DMS79 (cell line): Measurements from ENCODE around the gene NUP133.
"Not testable (repeated sequence)": the region's sequence is repeated elsewhere in the genome, so short reads cannot be mapped to it uniquely, and the experiment has no call there.

Experiments used
- DNase-seq: peaks from one replicate; lab custom pipeline; 2025; lab: John Stamatoyannopoulos, UW

NUP133 gene

GRCh38 chr1:229508823-229509337 lies 739 bp upstream of the NUP133 start:
- no peak for DNase-seq

GRCh38 chr1:229507502-229507901 lies 639 bp downstream of the NUP133 start:
- DNase-seq, result no peak

- no peak for DNase-seq
Measured at GRCh38 chr1:229506633-229507032, 1.5 kb downstream of the NUP133 start.

- DNase-seq, result no peak
Measured at GRCh38 chr1:229495782-229496181, 12.4 kb downstream of the NUP133 start.

- DNase-seq, result no peak
Measured at GRCh38 chr1:229487181-229487580, 21.0 kb downstream of the NUP133 start.

- DNase-seq, result no peak
Measured at GRCh38 chr1:229485318-229485717, 22.8 kb downstream of the NUP133 start.

GRCh38 chr1:229482511-229482910 lies 25.6 kb downstream of the NUP133 start:
- DNase-seq, result no peak

GRCh38 chr1:229480495-229480894 lies 27.6 kb downstream of the NUP133 start:
- no peak for DNase-seq

GRCh38 chr1:229479660-229480399 lies 28.3 kb downstream of the NUP133 start:
- DNase-seq, result no peak

GRCh38 chr1:229478852-229479251 lies 29.3 kb downstream of the NUP133 start:
- DNase-seq, result no peak

- not testable (repeated sequence) for DNase-seq
Measured at GRCh38 chr1:229475859-229476258, 32.3 kb downstream of the NUP133 start.

- no peak for DNase-seq
Measured at GRCh38 chr1:229474509-229474908, 33.6 kb downstream of the NUP133 start.

- DNase-seq, result no peak
Measured at GRCh38 chr1:229471175-229471574, 37.0 kb downstream of the NUP133 start.

- no peak for DNase-seq
Measured at GRCh38 chr1:229470406-229471043, 37.6 kb downstream of the NUP133 start.

- no peak for DNase-seq
Measured at GRCh38 chr1:229466887-229467286, 41.3 kb downstream of the NUP133 start.

GRCh38 chr1:229464672-229465071 lies 43.5 kb downstream of the NUP133 start:
- no peak for DNase-seq

- DNase-seq, result no peak
Measured at GRCh38 chr1:229461032-229461668, 47.0 kb downstream of the NUP133 start.

- DNase-seq, result no peak
Measured at GRCh38 chr1:229459815-229460214, 48.3 kb downstream of the NUP133 start.

- no peak for DNase-seq
Measured at GRCh38 chr1:229457436-229457835, 50.7 kb downstream of the NUP133 start.

GRCh38 chr1:229456016-229456415 lies 52.1 kb downstream of the NUP133 start:
- no peak for DNase-seq

- DNase-seq, result no peak
Measured at GRCh38 chr1:229454056-229454455, 54.1 kb downstream of the NUP133 start.

GRCh38 chr1:229452956-229453801 lies 55.0 kb downstream of the NUP133 start:
- no peak for DNase-seq
